Neural progenitor cell (in vitro differentiated cells): ENCODE data around the gene OR1D5. TPM values are rescaled to one million over a fixed set of nuclear protein-coding genes. Genes with fewer than 3 reads are reported as not detected.

ENCODE experiments used
- DNase-seq: peaks from one replicate; pipeline ENCODE4 v3.0.0-alpha.2; 2016; ENCODE audit warnings: low spot score
- H2AFZ ChIP-seq: fragments of 200-600 bp; sonication (generic); replicated peaks from 2 replicates; pipeline ENCODE4 v1.6.1; 2016; ENCODE audit warnings: antibody characterized with exemption
- H3F3A ChIP-seq: fragments of 200-600 bp; sonication (generic); 2 replicates; pipeline ENCODE4 v1.6.1; 2016; ENCODE audit warnings: antibody characterized with exemption, low read depth
- H3K27ac ChIP-seq: fragments of 200-600 bp; sonication (generic); 2 replicates; pipeline ENCODE4 v1.5.1; 2016; ENCODE audit warnings: mild to moderate bottlenecking
- H3K27me3 ChIP-seq: fragments of 200-600 bp; sonication (generic); 2 replicates; pipeline ENCODE4 v1.6.1; 2016; ENCODE audit warnings: mild to moderate bottlenecking, moderate library complexity
- H3K36me3 ChIP-seq: fragments of 200-600 bp; sonication (generic); 2 replicates; pipeline ENCODE4 v1.5.1; 2016
- H3K4me1 ChIP-seq: fragments of 200-600 bp; sonication (generic); 2 replicates; pipeline ENCODE4 v1.6.1; 2016; ENCODE audit warnings: mixed run types
- H3K4me2 ChIP-seq: fragments of 200-600 bp; sonication (generic); 2 replicates; pipeline ENCODE4 v1.6.1; 2016
- H3K4me3 ChIP-seq: fragments of 200-600 bp; sonication (generic); 2 replicates; pipeline ENCODE4 v1.5.1; 2016
- H3K79me2 ChIP-seq: fragments of 200-600 bp; sonication (generic); 2 replicates; pipeline ENCODE4 v1.6.1; 2016; ENCODE audit warnings: low read depth
- H3K9ac ChIP-seq: fragments of 200-600 bp; sonication (generic); 2 replicates; pipeline ENCODE4 v1.6.1; 2016
- H3K9me3 ChIP-seq: fragments of 200-600 bp; sonication (generic); 2 replicates; pipeline ENCODE4 v1.5.1; 2016; ENCODE audit warnings: low read depth
- H4K20me1 ChIP-seq: fragments of 200-600 bp; sonication (generic); 2 replicates; pipeline ENCODE4 v1.6.1; 2016; ENCODE audit warnings: low read depth
- H3K27ac Mint-ChIP-seq: 3 replicates; pipeline ENCODE4 v1.8.0; 2021; ENCODE audit warnings: mixed read lengths
- H3K27me3 Mint-ChIP-seq: 2 replicates; pipeline ENCODE4 v1.8.0; 2022; ENCODE audit warnings: low read depth, mild to moderate bottlenecking, inconsistent platforms, moderate library complexity, mixed read lengths; ENCODE audit not compliant: insufficient read depth
- H3K36me3 Mint-ChIP-seq: 3 replicates; pipeline ENCODE4 v1.8.0; 2021; ENCODE audit warnings: mixed read lengths
- H3K4me1 Mint-ChIP-seq: 3 replicates; pipeline ENCODE4 v1.8.0; 2021; ENCODE audit warnings: mixed read lengths
- H3K4me3 Mint-ChIP-seq: 3 replicates; pipeline ENCODE4 v1.8.0; 2021; ENCODE audit warnings: mild to moderate bottlenecking, moderate library complexity, mixed read lengths
- H3K9me3 Mint-ChIP-seq: 3 replicates; pipeline ENCODE4 v1.8.0; 2020; ENCODE audit warnings: mixed read lengths
- EZH2 ChIP-seq: fragments of 200-600 bp; sonication (generic); IDR thresholded peaks from 2 replicates; pipeline ENCODE4 v1.6.1; 2017; ENCODE audit warnings: antibody characterized with exemption, mild to moderate bottlenecking, moderate library complexity
- EZH2phosphoT487 ChIP-seq: fragments of 200-600 bp; sonication (generic); IDR thresholded peaks from 2 replicates; pipeline ENCODE4 v1.6.1; 2017; ENCODE audit warnings: antibody characterized with exemption
- total RNA-seq: library from RNA; depleted of rRNA; stranded (reverse); fragments of >200 nt; gene quantifications from 2 replicates; pipeline ENCODE4 v1.2.3, GENCODE V29; 2015; ENCODE audit warnings: low replicate concordance
- TF ChIP-seq, protein P1 (sequence below): fragments of 200-600 bp; sonication (generic); IDR thresholded peaks from 2 replicates; pipeline ENCODE4 v1.5.1; 2017; ENCODE audit warnings: antibody characterized with exemption, mild to moderate bottlenecking

OR1D5 gene
- total RNA-seq, 1 donor from 2014 or later: not detected

DNA sequence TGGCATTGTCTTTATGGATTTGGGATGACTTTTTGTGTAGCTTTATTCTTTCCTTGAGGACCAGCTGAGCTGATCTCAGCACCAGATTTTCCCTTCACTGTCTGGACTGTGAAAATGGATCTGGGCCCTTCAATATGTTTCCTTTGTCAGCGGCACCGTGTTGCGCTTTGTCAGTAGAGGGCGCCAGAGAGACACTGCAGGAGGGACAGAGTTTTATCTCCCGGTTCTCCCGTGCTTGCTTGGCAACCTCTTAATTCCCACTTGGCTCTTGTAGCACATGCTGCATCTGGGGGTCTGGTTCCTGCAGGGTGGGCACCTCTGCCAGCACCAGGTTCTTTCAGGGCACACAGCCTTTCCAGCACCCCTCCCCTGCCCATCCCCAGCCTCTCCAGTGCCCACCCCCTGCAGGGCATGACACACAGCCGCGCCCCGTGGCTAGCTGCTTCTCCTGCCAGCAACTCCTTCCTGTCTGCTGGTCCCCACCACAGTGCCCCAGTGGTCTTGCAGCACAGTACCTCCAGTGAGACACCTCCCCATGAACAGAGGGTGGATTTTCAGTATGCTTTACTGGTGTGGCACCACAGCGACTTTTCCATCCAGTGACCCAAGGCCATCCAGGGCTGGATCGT lies 19.6 kb downstream of the OR1D5 start:
- Mint-ChIP-seq H3K4me1 (no peaks in the 10 kb centered on the region), H3K4me3 (no peak overlapping the region), H3K36me3 (no peaks in the 10 kb centered on the region), H3K27me3 (peaks cover 12% of the 10 kb centered on the region), H3K27ac (no peak overlapping the region), H3K9me3 (peaks cover 26% of the 10 kb centered on the region)
- TF ChIP-seq, protein P1, sequence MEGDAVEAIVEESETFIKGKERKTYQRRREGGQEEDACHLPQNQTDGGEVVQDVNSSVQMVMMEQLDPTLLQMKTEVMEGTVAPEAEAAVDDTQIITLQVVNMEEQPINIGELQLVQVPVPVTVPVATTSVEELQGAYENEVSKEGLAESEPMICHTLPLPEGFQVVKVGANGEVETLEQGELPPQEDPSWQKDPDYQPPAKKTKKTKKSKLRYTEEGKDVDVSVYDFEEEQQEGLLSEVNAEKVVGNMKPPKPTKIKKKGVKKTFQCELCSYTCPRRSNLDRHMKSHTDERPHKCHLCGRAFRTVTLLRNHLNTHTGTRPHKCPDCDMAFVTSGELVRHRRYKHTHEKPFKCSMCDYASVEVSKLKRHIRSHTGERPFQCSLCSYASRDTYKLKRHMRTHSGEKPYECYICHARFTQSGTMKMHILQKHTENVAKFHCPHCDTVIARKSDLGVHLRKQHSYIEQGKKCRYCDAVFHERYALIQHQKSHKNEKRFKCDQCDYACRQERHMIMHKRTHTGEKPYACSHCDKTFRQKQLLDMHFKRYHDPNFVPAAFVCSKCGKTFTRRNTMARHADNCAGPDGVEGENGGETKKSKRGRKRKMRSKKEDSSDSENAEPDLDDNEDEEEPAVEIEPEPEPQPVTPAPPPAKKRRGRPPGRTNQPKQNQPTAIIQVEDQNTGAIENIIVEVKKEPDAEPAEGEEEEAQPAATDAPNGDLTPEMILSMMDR: peak; percentile 34
- no peak for TF ChIP-seq EZH2
- no peak for TF ChIP-seq EZH2phosphoT487
- Histone ChIP-seq H3F3A (no peaks in the 10 kb centered on the region), H3K4me3 (no peak overlapping the region), H3K36me3 (no peaks in the 10 kb centered on the region), H3K4me2 (no peak overlapping the region), H3K9ac (no peak overlapping the region), H3K79me2 (no peaks in the 10 kb centered on the region), H3K9me3 (peaks cover 9% of the 10 kb centered on the region), H2AFZ (no peak overlapping the region), H3K27ac (no peak overlapping the region), H3K27me3 (no peaks in the 10 kb centered on the region), H3K4me1 (no peaks in the 10 kb centered on the region), H4K20me1 (no peaks in the 10 kb centered on the region)
- DNase-seq: peak; percentile 39

DNA sequence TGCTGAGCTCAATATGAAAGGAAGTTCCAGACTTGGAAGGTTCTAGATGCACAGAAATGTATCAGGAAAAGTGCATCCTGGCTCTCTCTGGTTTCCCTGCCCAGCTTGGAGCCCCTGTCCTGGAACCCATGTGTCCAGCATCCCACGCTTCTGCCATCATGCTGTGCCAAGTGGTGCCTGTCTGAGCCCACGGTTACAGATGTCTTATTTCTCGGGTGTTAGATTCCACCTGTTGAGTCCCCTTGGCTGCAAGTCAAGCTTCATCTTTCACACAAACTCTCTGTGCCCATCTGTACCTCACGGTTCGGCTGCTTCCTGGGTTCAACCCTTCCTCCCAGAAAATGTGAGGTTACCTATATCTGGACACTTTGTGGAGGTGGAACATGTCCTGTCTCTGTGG lies 22.5 kb downstream of the OR1D5 start:
- Mint-ChIP-seq H3K36me3 (no peaks in the 10 kb centered on the region), H3K9me3 (peaks cover 23% of the 10 kb centered on the region), H3K4me1 (no peaks in the 10 kb centered on the region), H3K27me3 (peaks cover 14% of the 10 kb centered on the region), H3K4me3 (no peak overlapping the region), H3K27ac (no peak overlapping the region)
- TF ChIP-seq EZH2 (no peak), EZH2phosphoT487 (no peak)
- TF ChIP-seq, protein P1: no peak
- Histone ChIP-seq H3K36me3 (no peaks in the 10 kb centered on the region), H3K4me1 (no peaks in the 10 kb centered on the region), H3K9ac (no peak overlapping the region), H4K20me1 (no peaks in the 10 kb centered on the region), H3K4me2 (no peak overlapping the region), H2AFZ (no peak overlapping the region), H3K79me2 (no peaks in the 10 kb centered on the region), H3K9me3 (peaks cover 9% of the 10 kb centered on the region), H3K4me3 (no peak overlapping the region), H3F3A (no peaks in the 10 kb centered on the region), H3K27me3 (no peaks in the 10 kb centered on the region), H3K27ac (no peak overlapping the region)
- no peak for DNase-seq

DNA sequence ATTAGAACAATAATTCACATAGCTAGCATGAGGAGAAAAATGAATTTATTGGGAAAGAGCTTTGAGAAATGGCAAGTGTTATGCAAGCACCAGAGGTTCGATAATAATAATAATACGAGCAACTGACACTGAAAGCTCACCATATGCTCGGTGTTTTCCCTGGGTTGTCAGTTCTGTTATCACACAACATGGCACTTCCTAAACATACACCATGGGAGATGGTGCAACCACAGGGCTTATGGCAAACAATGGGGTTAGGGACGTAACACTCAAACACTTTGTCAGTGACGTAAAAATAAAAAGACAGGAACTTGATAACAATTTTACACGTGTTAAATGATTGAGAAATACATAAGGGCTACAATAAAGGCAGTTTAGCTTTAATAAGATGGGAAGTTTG lies 23.7 kb downstream of the OR1D5 start:
- Histone ChIP-seq H3K27ac (no peak overlapping the region), H3F3A (no peaks in the 10 kb centered on the region), H2AFZ (no peak overlapping the region), H3K27me3 (no peaks in the 10 kb centered on the region), H3K79me2 (no peaks in the 10 kb centered on the region), H3K4me3 (no peak overlapping the region), H4K20me1 (no peaks in the 10 kb centered on the region), H3K36me3 (no peaks in the 10 kb centered on the region), H3K4me1 (no peaks in the 10 kb centered on the region), H3K9me3 (peaks cover 9% of the 10 kb centered on the region), H3K9ac (no peak overlapping the region), H3K4me2 (no peak overlapping the region)
- Mint-ChIP-seq H3K27ac (no peak overlapping the region), H3K4me3 (no peak overlapping the region), H3K27me3 (peaks cover 11% of the 10 kb centered on the region), H3K36me3 (no peaks in the 10 kb centered on the region), H3K4me1 (no peaks in the 10 kb centered on the region), H3K9me3 (peaks cover 21% of the 10 kb centered on the region)
- TF ChIP-seq EZH2: no peak
- TF ChIP-seq, protein P1: no peak
- TF ChIP-seq EZH2phosphoT487: no peak
- DNase-seq: no peak
